ENCODE data around the gene GLTP.

- TF ChIP-seq CTCF (IDR thresholded peaks at IDR 0.05) = no peak
- no peak for TF ChIP-seq POLR2AphosphoS5 (IDR thresholded peaks at IDR 0.05; ENCODE audit: insufficient read depth in 1 of 2, low read depth in 1 of 2)
These were observed 32.5 kb upstream of the GLTP start for GRCh38 chr12:109912855-109913321.
